ENCODE results near the gene FAM120AOS.

- no peak for TF ChIP-seq POLR2A (IDR thresholded peaks at IDR 0.05)
- no peak for TF ChIP-seq CTCF (IDR thresholded peaks at IDR 0.05)
Measured at GRCh38 chr9:93446073-93446472, 7.3 kb downstream of the FAM120AOS start.
